ENCODE data around the gene C14orf180.

GRCh38 chr14:104593710-104594136 lies 14.2 kb downstream of the C14orf180 start:
- TF ChIP-seq, protein P1, sequence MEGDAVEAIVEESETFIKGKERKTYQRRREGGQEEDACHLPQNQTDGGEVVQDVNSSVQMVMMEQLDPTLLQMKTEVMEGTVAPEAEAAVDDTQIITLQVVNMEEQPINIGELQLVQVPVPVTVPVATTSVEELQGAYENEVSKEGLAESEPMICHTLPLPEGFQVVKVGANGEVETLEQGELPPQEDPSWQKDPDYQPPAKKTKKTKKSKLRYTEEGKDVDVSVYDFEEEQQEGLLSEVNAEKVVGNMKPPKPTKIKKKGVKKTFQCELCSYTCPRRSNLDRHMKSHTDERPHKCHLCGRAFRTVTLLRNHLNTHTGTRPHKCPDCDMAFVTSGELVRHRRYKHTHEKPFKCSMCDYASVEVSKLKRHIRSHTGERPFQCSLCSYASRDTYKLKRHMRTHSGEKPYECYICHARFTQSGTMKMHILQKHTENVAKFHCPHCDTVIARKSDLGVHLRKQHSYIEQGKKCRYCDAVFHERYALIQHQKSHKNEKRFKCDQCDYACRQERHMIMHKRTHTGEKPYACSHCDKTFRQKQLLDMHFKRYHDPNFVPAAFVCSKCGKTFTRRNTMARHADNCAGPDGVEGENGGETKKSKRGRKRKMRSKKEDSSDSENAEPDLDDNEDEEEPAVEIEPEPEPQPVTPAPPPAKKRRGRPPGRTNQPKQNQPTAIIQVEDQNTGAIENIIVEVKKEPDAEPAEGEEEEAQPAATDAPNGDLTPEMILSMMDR (conservative IDR thresholded peaks at IDR 0.05 in 1 of 2, IDR thresholded peaks at IDR 0.05 in 1 of 2; ENCODE audit: low read depth in 1 of 2, low read length in 2 of 2), result no peak
- no peak for TF ChIP-seq EZH2 (IDR thresholded peaks at IDR 0.05; ENCODE audit: low read length, missing control alignments)
